ENCODE results near the gene UGT2B7.
"Not testable (repeated sequence)": the region's sequence is repeated elsewhere in the genome, so short reads cannot be mapped to it uniquely, and the experiment has no call there.

UGT2B7 gene

GRCh38 chr4:69096111-69096656 lies at the start of gene UGT2B7:
Gene UGT2B7, plus strand, starts transcription at chr4:69096474. Its CDS starts 47 bp downstream, at chr4:69096521.
- Histone ChIP-seq H3K4me1 (ENCODE audit: insufficient read depth, low read length) (no peaks in the 10 kb centered on the region), H3K4me3 (ENCODE audit: low read length) (no peak within 1 kb of the TSS), H2AFZ (ENCODE audit: low read depth, low read length) (no peak within 1 kb of the TSS), H3K27me3 (ENCODE audit: insufficient read depth, low read length) (no peaks in the 10 kb centered on the region), H3K36me3 (ENCODE audit: insufficient read depth, low read length) (no peaks in the 10 kb centered on the region), H3K9me3 (ENCODE audit: low read length) (peaks cover 2% of the 10 kb centered on the region)

GRCh38 chr4:69049860-69050259 lies 46.4 kb upstream of the UGT2B7 start:
- Histone ChIP-seq H3K27me3 (ENCODE audit: insufficient read depth, low read length) (no peaks in the 10 kb centered on the region), H3K4me3 (ENCODE audit: low read length) (no peak overlapping the region), H2AFZ (ENCODE audit: low read depth, low read length) (no peak overlapping the region), H3K4me1 (ENCODE audit: insufficient read depth, low read length) (peaks cover 4% of the 10 kb centered on the region), H3K9me3 (ENCODE audit: low read length) (no peaks in the 10 kb centered on the region), H3K36me3 (ENCODE audit: insufficient read depth, low read length) (no peaks in the 10 kb centered on the region)

DNA sequence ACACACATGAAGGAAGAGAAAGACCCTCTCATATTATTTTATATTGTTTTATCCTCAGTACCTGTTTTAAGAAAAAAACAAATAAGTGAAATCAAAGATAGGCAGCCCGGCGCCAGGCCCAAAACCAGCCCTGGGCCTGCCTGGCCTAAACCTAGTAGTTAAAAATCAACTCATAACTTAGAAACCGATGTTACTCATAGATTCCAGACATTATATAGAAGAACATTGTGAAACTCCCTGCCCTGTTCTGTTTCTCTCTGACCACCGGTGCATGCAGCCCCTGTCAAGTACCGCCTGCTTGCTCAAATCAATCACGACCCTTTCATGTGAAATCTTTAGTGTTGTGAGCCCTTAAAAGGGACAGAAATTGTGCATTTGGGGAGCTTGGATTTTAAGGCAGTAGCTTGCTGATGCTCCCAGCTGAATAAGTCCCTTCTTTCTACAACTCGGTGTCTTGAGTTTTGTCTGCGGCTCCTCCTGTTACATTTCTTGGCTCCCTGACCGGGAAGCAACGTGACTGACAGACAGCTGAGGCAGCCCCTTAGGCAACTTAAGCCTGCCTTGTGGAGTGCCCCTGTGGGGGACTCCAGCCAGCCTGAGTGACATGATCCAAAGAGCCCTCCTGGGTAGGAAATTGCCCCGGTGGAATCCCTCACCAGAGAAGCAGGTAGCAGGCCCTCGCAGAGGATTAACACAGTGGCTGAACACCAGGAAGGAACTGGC lies 45.3 kb upstream of the UGT2B7 start:
- not testable (repeated sequence) for H3K4me1 ChIP-seq (ENCODE audit: insufficient read depth, low read length); H3K9me3 ChIP-seq (ENCODE audit: low read length)
- peak overlapping the region; percentile 39 for H3K4me3 ChIP-seq (ENCODE audit: low read length)

DNA sequence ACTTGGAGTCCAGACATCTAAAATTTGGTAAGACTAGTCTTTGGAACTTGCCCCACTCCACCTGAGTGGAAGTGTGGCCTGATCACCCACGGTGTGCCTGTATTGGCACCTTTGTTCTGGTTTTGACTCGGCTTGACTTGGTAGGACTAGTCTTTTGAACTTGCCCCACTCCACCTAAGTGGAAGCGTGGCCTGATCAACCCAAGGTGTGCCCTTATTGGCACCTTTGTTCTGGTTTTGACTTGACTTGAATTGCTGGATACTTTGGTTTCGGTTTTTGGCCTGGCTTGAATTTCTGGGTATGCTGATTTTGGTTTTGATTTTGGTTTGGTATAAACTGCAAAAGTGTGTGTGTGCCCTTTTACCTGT lies 44.7 kb upstream of the UGT2B7 start:
- no peak overlapping the region for H3K4me3 ChIP-seq (ENCODE audit: low read length)
- H3K36me3 ChIP-seq (ENCODE audit: insufficient read depth, low read length) = no peaks in the 10 kb centered on the region
- H3K9me3 ChIP-seq (ENCODE audit: low read length) = no peaks in the 10 kb centered on the region
- H3K4me1 ChIP-seq (ENCODE audit: insufficient read depth, low read length) = peaks cover 4% of the 10 kb centered on the region
- H2AFZ ChIP-seq (ENCODE audit: low read depth, low read length) = peak overlapping the region; percentile 81
- H3K27me3 ChIP-seq (ENCODE audit: insufficient read depth, low read length) = no peaks in the 10 kb centered on the region

More for the DNA sequence above, 45.3 kb upstream of the UGT2B7 start:
- H3K27me3 ChIP-seq (ENCODE audit: insufficient read depth, low read length); H3K36me3 ChIP-seq (ENCODE audit: insufficient read depth, low read length): not testable (repeated sequence)
- peak overlapping the region; percentile 81 for H2AFZ ChIP-seq (ENCODE audit: low read depth, low read length)

DNA sequence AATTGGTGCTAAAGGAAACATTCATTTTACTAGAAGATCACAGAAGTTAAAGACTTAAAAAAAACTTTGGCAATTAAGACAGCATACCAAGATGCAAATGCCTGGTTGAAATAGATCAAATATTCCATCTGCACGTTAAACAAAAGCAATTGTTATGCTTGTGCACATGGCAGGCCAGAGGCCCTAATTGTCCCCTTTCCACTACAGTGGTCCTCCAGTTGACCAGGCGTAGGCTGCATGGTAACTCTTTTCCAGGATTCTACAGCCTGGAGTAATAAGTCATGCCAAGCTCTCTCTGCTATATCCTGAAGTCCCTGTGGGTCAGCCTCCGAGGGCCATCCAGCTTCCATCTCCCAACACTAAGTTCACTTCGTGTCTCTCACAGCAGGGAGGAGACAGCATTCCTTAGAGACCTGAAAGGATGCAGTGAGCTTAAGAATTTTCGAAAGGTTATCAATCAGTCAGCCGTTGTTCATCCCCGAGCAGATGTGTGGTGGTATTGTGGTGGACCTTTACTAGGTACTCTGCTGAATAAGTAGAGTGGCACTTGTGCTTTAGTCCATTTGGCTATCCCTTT lies 42.9 kb upstream of the UGT2B7 start:
- H3K4me1 ChIP-seq (ENCODE audit: insufficient read depth, low read length) = peaks cover 20% of the 10 kb centered on the region
- H3K36me3 ChIP-seq (ENCODE audit: insufficient read depth, low read length); H3K27me3 ChIP-seq (ENCODE audit: insufficient read depth, low read length); H3K9me3 ChIP-seq (ENCODE audit: low read length); H2AFZ ChIP-seq (ENCODE audit: low read depth, low read length); H3K4me3 ChIP-seq (ENCODE audit: low read length): not testable (repeated sequence)

DNA sequence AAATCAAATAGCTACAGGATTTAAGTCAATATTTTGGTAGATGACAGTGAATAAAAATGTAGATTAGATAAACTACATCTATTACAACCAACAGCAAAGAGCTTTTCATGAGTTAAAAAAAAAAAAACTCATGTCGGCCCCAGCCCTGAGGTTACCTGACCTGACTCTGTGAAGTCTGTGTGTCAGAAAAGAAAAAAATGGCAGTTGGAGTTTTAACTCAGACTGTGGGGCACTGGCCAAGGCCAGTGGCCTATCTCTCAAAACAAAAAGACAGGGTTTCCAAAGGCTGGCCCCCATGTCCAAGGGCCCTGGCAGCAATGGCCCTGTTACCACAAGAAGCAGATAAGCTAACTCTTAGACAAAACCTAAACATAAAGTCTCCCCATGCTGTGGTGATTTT lies 42.2 kb upstream of the UGT2B7 start:
- H3K4me1 ChIP-seq (ENCODE audit: insufficient read depth, low read length) = peaks cover 24% of the 10 kb centered on the region
- H2AFZ ChIP-seq (ENCODE audit: low read depth, low read length); H3K27me3 ChIP-seq (ENCODE audit: insufficient read depth, low read length); H3K4me3 ChIP-seq (ENCODE audit: low read length); H3K36me3 ChIP-seq (ENCODE audit: insufficient read depth, low read length); H3K9me3 ChIP-seq (ENCODE audit: low read length): not testable (repeated sequence)

DNA sequence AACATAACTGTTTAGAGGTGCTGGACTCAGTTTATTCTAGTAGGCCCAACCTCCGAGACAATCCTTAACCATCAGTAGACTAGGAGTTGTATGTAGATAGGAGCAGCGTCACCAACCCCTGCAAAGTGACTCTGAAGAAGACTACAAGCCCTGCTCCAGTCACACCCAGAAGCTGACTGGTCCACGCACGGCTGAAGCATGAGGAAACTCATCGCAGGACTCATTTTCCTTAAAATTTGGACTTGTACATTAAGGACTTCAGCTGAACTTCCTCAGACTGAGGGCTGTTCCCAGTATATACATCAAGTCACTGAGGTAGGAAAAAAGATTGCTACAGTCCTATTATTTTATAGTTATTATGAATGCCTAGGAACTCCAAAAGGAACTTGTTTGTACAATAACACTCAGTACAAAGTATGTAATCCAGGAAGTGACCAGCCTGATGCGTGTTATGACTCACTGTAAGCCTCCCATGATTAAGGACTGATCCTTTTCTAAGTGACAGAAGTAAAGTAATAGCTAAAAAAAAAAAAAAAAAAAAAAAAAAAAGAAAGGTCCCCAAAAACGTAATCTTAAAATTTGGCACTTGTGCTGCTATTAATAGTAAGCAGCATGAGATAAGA lies 41.6 kb upstream of the UGT2B7 start:
- Histone ChIP-seq H3K36me3 (ENCODE audit: insufficient read depth, low read length) (no peaks in the 10 kb centered on the region), H3K27me3 (ENCODE audit: insufficient read depth, low read length) (no peaks in the 10 kb centered on the region), H3K4me1 (ENCODE audit: insufficient read depth, low read length) (peaks cover 24% of the 10 kb centered on the region), H3K4me3 (ENCODE audit: low read length) (no peak overlapping the region), H2AFZ (ENCODE audit: low read depth, low read length) (no peak overlapping the region), H3K9me3 (ENCODE audit: low read length) (no peaks in the 10 kb centered on the region)

- H2AFZ ChIP-seq (ENCODE audit: low read depth, low read length) = no peak overlapping the region
- H3K36me3 ChIP-seq (ENCODE audit: insufficient read depth, low read length) = no peaks in the 10 kb centered on the region
- H3K27me3 ChIP-seq (ENCODE audit: insufficient read depth, low read length) = no peaks in the 10 kb centered on the region
- no peaks in the 10 kb centered on the region for H3K9me3 ChIP-seq (ENCODE audit: low read length)
- no peak overlapping the region for H3K4me3 ChIP-seq (ENCODE audit: low read length)
- H3K4me1 ChIP-seq (ENCODE audit: insufficient read depth, low read length) = peaks cover 24% of the 10 kb centered on the region
Observed at GRCh38 chr4:69056150-69056549, 40.1 kb upstream of the UGT2B7 start.

DNA sequence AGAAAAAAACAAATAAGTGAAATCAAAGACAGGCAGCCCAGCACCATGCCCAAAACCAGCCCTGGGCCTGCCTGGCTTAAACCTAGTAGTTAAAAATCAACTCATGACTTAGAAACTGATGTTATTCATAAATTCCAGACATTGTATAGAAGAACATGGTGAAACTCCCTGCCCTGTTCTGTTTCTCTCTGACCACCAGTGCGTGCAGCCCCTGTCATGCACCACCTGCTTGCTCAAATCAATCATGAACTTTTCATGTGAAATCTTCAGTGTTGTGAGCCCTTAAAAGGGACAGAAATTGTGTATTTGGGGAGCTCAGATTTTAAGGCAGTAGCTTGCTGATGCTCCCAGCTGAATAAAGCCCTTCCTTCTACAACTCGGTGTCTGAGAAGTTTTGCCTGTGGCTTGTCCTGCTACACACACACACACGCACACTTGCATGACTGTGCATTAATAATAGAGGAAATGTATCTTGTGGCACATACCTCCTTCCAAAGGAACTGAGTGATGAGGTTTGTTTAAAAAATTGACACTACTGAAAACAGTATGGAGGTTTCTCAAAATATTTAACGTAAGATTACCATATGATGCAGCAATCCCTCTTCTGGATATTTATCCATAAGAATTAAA lies 39.2 kb upstream of the UGT2B7 start:
- Histone ChIP-seq H3K4me3 (ENCODE audit: low read length) (peak overlapping the region; percentile 21), H3K36me3 (ENCODE audit: insufficient read depth, low read length) (no peaks in the 10 kb centered on the region), H3K27me3 (ENCODE audit: insufficient read depth, low read length) (no peaks in the 10 kb centered on the region), H2AFZ (ENCODE audit: low read depth, low read length) (peak overlapping the region; percentile 23), H3K4me1 (ENCODE audit: insufficient read depth, low read length) (peaks cover 20% of the 10 kb centered on the region), H3K9me3 (ENCODE audit: low read length) (no peaks in the 10 kb centered on the region)

DNA sequence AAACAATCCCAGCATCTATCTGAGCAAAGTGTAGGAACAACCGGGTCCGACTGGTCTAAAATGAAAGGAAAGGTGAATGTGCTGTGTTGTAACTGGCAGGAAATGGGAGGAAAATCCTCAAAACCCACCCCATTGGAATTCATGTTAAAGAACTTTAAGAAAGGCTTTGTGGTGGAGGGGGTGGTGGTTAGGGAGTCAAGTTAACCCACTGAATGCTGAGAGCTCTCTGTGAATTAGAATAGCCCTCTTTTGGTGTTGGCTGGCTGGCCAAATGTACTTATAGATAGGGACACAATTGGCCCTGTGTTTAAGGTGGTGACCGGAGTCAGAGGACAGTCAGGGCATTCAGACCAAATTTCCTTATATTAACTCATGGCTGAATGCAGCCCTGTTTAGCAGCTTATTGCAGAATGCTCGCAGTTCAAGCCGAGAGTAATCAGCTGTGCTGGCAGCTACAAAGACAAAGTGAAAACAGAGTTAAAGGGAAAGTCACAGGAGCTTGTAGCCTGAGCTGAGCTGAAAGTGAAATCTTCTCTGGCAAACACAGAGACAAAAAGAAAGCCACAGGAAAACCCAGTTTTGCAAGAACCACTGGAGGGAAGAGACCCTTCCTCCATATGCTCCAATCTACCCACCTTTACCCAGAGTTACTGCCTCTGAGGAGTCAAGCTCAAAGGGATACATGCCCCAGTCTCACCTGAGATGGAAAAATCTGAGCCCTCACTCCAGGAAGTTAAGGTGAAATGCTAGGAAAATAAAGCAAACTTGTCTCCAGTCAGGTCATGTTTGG lies 38.5 kb upstream of the UGT2B7 start:
- H3K27me3 ChIP-seq (ENCODE audit: insufficient read depth, low read length) = no peaks in the 10 kb centered on the region
- H3K9me3 ChIP-seq (ENCODE audit: low read length) = no peaks in the 10 kb centered on the region
- H3K4me1 ChIP-seq (ENCODE audit: insufficient read depth, low read length) = peaks cover 20% of the 10 kb centered on the region
- H2AFZ ChIP-seq (ENCODE audit: low read depth, low read length) = peak overlapping the region; percentile 23
- peak overlapping the region; percentile 21 for H3K4me3 ChIP-seq (ENCODE audit: low read length)
- no peaks in the 10 kb centered on the region for H3K36me3 ChIP-seq (ENCODE audit: insufficient read depth, low read length)

DNA sequence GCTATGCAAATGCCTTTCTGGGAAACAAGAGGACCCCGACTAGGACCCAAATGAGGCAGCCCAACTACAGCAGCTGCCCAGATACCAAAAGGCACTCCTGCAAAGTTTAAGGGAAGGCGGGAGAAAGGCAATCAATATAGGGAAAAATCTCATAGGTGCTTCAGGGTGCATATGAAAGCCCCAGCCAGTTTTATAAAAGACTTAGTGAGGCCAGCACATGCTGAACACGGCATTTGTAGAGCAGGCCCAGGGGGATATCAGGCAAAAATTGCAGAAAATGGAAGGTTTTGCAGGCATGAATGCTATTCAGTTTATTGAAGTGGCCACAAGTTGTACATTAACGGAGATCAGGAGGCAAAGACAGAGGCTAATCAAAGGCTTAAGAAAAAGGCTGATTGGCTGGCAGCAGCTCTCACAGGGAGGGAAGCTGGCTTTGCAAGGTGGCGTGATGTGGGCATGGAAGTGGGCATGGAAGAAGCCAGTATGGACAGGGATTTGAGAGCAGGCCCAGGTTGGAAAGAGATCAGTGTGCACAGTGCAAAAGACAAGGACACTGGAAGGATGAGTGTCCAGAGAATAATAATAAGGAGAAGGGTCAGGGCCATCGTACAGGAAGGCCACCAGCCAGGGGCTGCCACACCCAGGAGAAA lies 37.7 kb upstream of the UGT2B7 start:
- Histone ChIP-seq H3K9me3 (ENCODE audit: low read length) (no peaks in the 10 kb centered on the region), H3K4me1 (ENCODE audit: insufficient read depth, low read length) (peaks cover 20% of the 10 kb centered on the region), H3K27me3 (ENCODE audit: insufficient read depth, low read length) (no peaks in the 10 kb centered on the region), H3K4me3 (ENCODE audit: low read length) (no peak overlapping the region), H3K36me3 (ENCODE audit: insufficient read depth, low read length) (no peaks in the 10 kb centered on the region), H2AFZ (ENCODE audit: low read depth, low read length) (peak overlapping the region; percentile 23)

GRCh38 chr4:69060651-69061308 lies 35.5 kb upstream of the UGT2B7 start:
- H3K4me1 ChIP-seq (ENCODE audit: insufficient read depth, low read length) = peaks cover 20% of the 10 kb centered on the region
- no peak overlapping the region for H3K4me3 ChIP-seq (ENCODE audit: low read length)
- H2AFZ ChIP-seq (ENCODE audit: low read depth, low read length) = no peak overlapping the region
- H3K9me3 ChIP-seq (ENCODE audit: low read length) = no peaks in the 10 kb centered on the region
- H3K27me3 ChIP-seq (ENCODE audit: insufficient read depth, low read length) = no peaks in the 10 kb centered on the region
- H3K36me3 ChIP-seq (ENCODE audit: insufficient read depth, low read length) = no peaks in the 10 kb centered on the region
